Small intestine (tissue), 7 donors: ENCODE data around the gene MAPRE3. TPM values are rescaled to one million over a fixed set of nuclear protein-coding genes. Genes with fewer than 3 reads are reported as not detected.

Experiments
- DNase-seq, 2 donors: peaks; one replicate each; pipeline versions ENCODE4 v3.0.0 to v3.0.0-alpha.2; 2013
- FAIRE-seq: peaks from 2 replicates; lab custom pipeline; 2012; peaks lifted over from hg19 to GRCh38; lab: Jason Lieb, UNC
- H3K27ac ChIP-seq, 3 donors: one replicate each; pipeline ENCODE4 v1.5.1; 2013; ENCODE audit warnings: low read length in 2 of 3, mild to moderate bottlenecking in 2 of 3, control low read depth in 1 of 3, inconsistent platforms in 1 of 3, low read depth in 1 of 3, moderate library complexity in 1 of 3
- H3K27me3 ChIP-seq, 3 donors: one replicate each; pipeline ENCODE4 v1.6.1; 2013; ENCODE audit warnings: low read length in 3 of 3, inconsistent platforms in 1 of 3; ENCODE audit not compliant: control insufficient read depth in 3 of 3, insufficient read depth in 3 of 3
- H3K36me3 ChIP-seq, 3 donors: one replicate each; pipeline ENCODE4 v1.6.1; 2013; ENCODE audit warnings: low read length in 3 of 3, inconsistent platforms in 1 of 3, low read depth in 1 of 3, mild to moderate bottlenecking in 1 of 3, moderate library complexity in 1 of 3; ENCODE audit not compliant: control insufficient read depth in 3 of 3, insufficient read depth in 2 of 3
- H3K4me1 ChIP-seq, 3 donors: one replicate each; pipeline ENCODE4 v1.6.1; 2013; ENCODE audit warnings: low read length in 2 of 3, inconsistent platforms in 1 of 3, low read depth in 1 of 3, mild to moderate bottlenecking in 1 of 3, moderate library complexity in 1 of 3; ENCODE audit not compliant: control insufficient read depth in 3 of 3, insufficient read depth in 2 of 3
- H3K4me3 ChIP-seq, 3 donors: one replicate each; pipeline ENCODE4 v1.5.1; 2013; ENCODE audit warnings: low read length in 3 of 3, control low read depth in 1 of 3, inconsistent platforms in 1 of 3, low read depth in 1 of 3, mild to moderate bottlenecking in 1 of 3, moderate library complexity in 1 of 3
- H3K9me3 ChIP-seq, 2 donors: one replicate each; pipeline ENCODE4 v1.6.1; 2013; ENCODE audit warnings: low read depth in 1 of 2, low read length in 1 of 2; ENCODE audit not compliant: control insufficient read depth in 2 of 2, insufficient read depth in 1 of 2
- WGBS, 3 donors: extraction: QIAGEN DNeasy Blood & Tissue Kit; methylation state at CpG; one replicate each; pipeline ENCODE4 v1.1.7; 2013; 5-methylcytosine and 5-hydroxymethylcytosine counted together
- polyA plus RNA-seq, 4 donors: library from polyadenylated mRNA; stranded (reverse) in 3 of 4; unstranded in 1 of 4; fragments of 200-250 nt in 3 of 4; fragments of 120-200 nt in 1 of 4; gene quantifications; one replicate each; pipeline versions ENCODE4 v1.2.1 to v1.2.3, GENCODE V29; 2013
- donor health status: healthy with polysubstance abuse.
- donor health status: control.
- donor health status: control.
- donor health status: Bipolar disorder and iron deficiency.
- donor health status: healthy.

The MAPRE3 gene
- polyA plus RNA-seq, 4 donors = 2.9 to 11.1 (median 6.0) TPM

GRCh38 chr2:27049422-27050280 is 79.2 kb downstream of the MAPRE3 start:
- FAIRE-seq (no peak), DNase-seq (no peak)
- Histone ChIP-seq H3K27ac (peak overlapping the region; percentile 4 to 94 (median 92)), H3K36me3 (peaks cover 0 to 16% (median 0%) of the 10 kb centered on the region in 3 donors), H3K27me3 (no peaks in the 10 kb centered on the region), H3K4me3 (peak overlapping the region; percentile 62 to 85 (median 78)), H3K4me1 (peaks cover 0 to 10% (median 0%) of the 10 kb centered on the region in 3 donors), H3K9me3 (no peaks in the 10 kb centered on the region)
- WGBS, 3 donors = 9 to 11% (median 10%) methylated on average over 40 to 52 of the region's 52 CpGs

- 0 to 1% (median 0%) methylated on average over 44 to 48 of the region's 48 CpGs for WGBS, 3 donors
- H3K36me3 ChIP-seq = peaks cover 0 to 24% (median 3%) of the 10 kb centered on the region in 3 donors
- peak overlapping the region; percentile 62 to 85 (median 78) for H3K4me3 ChIP-seq
- DNase-seq = peak; percentile 90 to 96
- no peaks in the 10 kb centered on the region for H3K9me3 ChIP-seq
- peaks cover 0 to 10% (median 0%) of the 10 kb centered on the region in 3 donors for H3K4me1 ChIP-seq
- FAIRE-seq = no peak
- no peaks in the 10 kb centered on the region for H3K27me3 ChIP-seq
- peak overlapping the region; percentile 70 to 94 (median 92) for H3K27ac ChIP-seq
Measured at GRCh38 chr2:27050281-27050995, 80.0 kb downstream of the MAPRE3 start.

DNA sequence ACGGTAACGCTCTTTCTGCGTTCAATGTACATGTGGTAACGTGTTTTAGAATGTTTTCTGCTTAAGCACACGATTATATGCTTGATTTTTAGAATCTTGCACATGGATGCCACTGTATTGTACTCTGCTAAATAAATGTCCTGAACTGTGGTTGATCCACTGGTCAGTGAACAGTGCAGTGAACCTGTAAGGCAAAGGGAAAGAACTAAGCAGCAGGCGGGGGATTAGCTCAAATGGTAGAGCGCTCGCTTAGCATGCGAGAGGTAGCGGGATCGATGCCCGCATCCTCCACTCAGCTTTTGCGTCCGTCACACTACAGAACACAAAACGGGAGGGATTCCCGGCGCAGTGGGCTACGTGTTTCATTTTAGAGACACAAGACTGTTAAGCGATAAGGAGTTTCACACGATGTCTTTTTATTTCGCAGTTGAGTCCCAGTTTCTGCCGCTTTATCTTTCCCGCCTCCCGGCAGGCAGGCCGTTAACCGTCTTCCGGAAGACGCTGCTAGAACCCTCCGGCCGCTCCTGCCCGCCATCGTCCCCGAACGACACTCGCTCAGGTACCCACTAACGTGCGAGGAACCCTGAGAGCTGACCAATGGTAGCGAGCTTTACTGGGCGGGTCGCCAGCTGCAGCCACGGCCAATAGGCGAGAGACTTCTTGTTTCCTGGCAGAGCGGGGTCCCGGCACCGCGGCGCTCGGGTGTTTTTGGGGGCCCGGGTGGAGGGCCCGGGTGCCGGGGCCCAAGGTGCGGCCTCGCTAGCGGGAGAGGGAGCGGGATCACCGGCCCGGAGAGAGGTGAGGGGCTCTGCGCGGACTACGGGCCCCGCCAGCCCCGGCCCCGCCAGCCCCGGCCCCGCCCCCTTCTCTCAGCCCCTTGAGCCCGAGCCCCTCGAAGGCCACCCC is 80.8 kb downstream of the MAPRE3 start, which contains the start of gene AGBL5:
Gene AGBL5 (plus strand): TSS at position 673 of the 906 bp plus-strand sequence. CDS start 1,291 bp downstream, outside the sequence.
- Histone ChIP-seq H3K36me3 (peaks cover 0 to 29% (median 3%) of the 10 kb centered on the region in 3 donors), H3K27ac (peak within 1 kb of the TSS; percentile 70 to 94 (median 92)), H3K9me3 (no peaks in the 10 kb centered on the region), H3K4me1 (peaks cover 0 to 10% (median 0%) of the 10 kb centered on the region in 3 donors), H3K27me3 (no peaks in the 10 kb centered on the region), H3K4me3 (peak within 1 kb of the TSS; percentile 78 to 85 (median 81))
- FAIRE-seq (no peak), DNase-seq (peak; percentile 94 to 96)
- WGBS, 3 donors = 0% methylated on average over 51 to 67 of the region's 67 CpGs

- DNase-seq = no peak
- H3K9me3 ChIP-seq = no peaks in the 10 kb centered on the region
- no peak for FAIRE-seq
- 5 to 8% (median 5%) methylated on average over 16 to 24 of the region's 24 CpGs for WGBS, 3 donors
- peak overlapping the region; percentile 78 to 85 (median 81) for H3K4me3 ChIP-seq
- peaks cover 0 to 10% (median 0%) of the 10 kb centered on the region in 3 donors for H3K4me1 ChIP-seq
- H3K27me3 ChIP-seq = no peaks in the 10 kb centered on the region
- peak overlapping the region in 2 of 3 donors; percentile 92 to 94 for H3K27ac ChIP-seq
- peaks cover 0 to 29% (median 3%) of the 10 kb centered on the region in 3 donors for H3K36me3 ChIP-seq
Measured at GRCh38 chr2:27051902-27052645, 81.6 kb downstream of the MAPRE3 start.

DNA sequence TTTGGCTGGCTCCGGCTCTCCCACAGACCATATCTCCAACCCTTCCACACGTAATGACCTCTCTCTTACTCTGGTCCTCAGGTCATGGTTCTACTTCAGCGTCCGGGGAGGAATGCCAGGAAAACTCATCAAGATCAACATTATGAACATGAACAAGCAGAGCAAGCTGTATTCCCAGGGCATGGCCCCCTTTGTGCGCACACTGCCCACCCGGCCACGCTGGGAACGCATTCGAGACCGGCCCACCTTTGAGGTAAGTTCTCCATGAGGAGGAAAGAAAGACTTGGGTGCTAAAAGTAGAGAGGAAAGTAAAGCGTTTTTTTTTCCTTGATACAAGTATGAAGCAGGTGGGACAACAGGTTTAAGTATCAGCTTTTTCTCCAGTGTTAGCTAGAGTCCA is 82.9 kb downstream of the MAPRE3 start:
- Histone ChIP-seq H3K9me3 (no peaks in the 10 kb centered on the region), H3K4me3 (no peak overlapping the region), H3K4me1 (peaks cover 0 to 10% (median 0%) of the 10 kb centered on the region in 3 donors), H3K27ac (no peak overlapping the region), H3K36me3 (peaks cover 0 to 39% (median 3%) of the 10 kb centered on the region in 3 donors), H3K27me3 (no peaks in the 10 kb centered on the region)
- DNase-seq (no peak), FAIRE-seq (no peak)
- WGBS, 3 donors = 89 to 92% (median 89%) methylated on average over 11 of the region's 11 CpGs

- no peak overlapping the region for H3K27ac ChIP-seq
- FAIRE-seq (no peak), DNase-seq (no peak)
- H3K27me3 ChIP-seq = no peaks in the 10 kb centered on the region
- no peak overlapping the region for H3K4me3 ChIP-seq
- 88 to 90% (median 89%) methylated on average over 8 of the region's 8 CpGs for WGBS, 3 donors
- H3K4me1 ChIP-seq = peaks cover 0 to 10% (median 0%) of the 10 kb centered on the region in 3 donors
- H3K9me3 ChIP-seq = no peaks in the 10 kb centered on the region
- H3K36me3 ChIP-seq = peaks cover 0 to 42% (median 3%) of the 10 kb centered on the region in 3 donors
Measured at GRCh38 chr2:27053776-27054175, 83.3 kb downstream of the MAPRE3 start.

DNA sequence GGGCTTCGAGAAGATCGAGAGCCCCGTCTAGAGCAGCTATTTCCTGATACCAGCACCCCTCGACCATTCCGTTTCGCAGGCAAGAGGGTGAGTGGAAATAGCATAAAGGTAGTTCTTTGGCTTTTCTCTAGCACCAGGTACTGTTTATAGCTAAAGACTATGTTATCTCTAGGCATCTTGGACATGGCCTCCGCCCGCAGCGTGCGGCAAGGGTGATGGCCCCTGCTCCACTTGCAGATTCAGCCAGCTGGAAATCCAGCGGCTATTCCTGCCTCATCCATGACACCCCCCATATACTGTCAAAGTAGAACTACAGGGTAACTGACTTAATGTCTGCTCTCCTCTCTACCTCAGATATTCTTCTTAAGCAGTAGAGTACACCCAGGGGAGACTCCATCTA is 84.3 kb downstream of the MAPRE3 start:
- Histone ChIP-seq H3K36me3 (peaks cover 0 to 52% (median 3%) of the 10 kb centered on the region in 3 donors), H3K4me3 (no peak overlapping the region), H3K27ac (no peak overlapping the region), H3K4me1 (peaks cover 0 to 6% (median 0%) of the 10 kb centered on the region in 3 donors), H3K9me3 (no peaks in the 10 kb centered on the region), H3K27me3 (no peaks in the 10 kb centered on the region)
- FAIRE-seq (no peak), DNase-seq (no peak)
- WGBS, 3 donors = 95 to 96% (median 96%) methylated on average over 11 of the region's 11 CpGs
